IPS DF 6.9 (cell line): ENCODE results near the gene CYP39A1.

ENCODE experiments used
- DNase-seq: peaks from one replicate; pipeline ENCODE4 v3.0.0-alpha.2; 2013; ENCODE audit warnings: low read depth, low spot score
- H3K27ac ChIP-seq: one replicate; pipeline ENCODE4 v1.5.1; 2013; ENCODE audit warnings: low read length, control low read depth
- H3K27me3 ChIP-seq: 2 replicates; pipeline ENCODE4 v1.6.1; 2013; ENCODE audit warnings: mild to moderate bottlenecking, low read length; ENCODE audit not compliant: control insufficient read depth, insufficient read depth
- H3K36me3 ChIP-seq: 2 replicates; pipeline ENCODE4 v1.6.1; 2013; ENCODE audit warnings: low read length; ENCODE audit not compliant: control insufficient read depth, insufficient read depth
- H3K4me1 ChIP-seq: 2 replicates; pipeline ENCODE4 v1.6.1; 2013; ENCODE audit warnings: low read length; ENCODE audit not compliant: control insufficient read depth, insufficient read depth
- H3K4me3 ChIP-seq: 2 replicates; pipeline ENCODE4 v1.5.1; 2013; ENCODE audit warnings: mild to moderate bottlenecking, low read length
- H3K9me3 ChIP-seq: 2 replicates; pipeline ENCODE4 v1.6.1; 2013; ENCODE audit warnings: low read length, inconsistent platforms; ENCODE audit not compliant: control insufficient read depth, insufficient read depth
- WGBS: extraction: QIAGEN DNeasy Blood & Tissue Kit; methylation state at CpG from one replicate; pipeline ENCODE4 v1.1.7; 2013; ENCODE audit warnings: mixed read lengths, missing lambda C conversion rate; ENCODE audit not compliant: insufficient read length, insufficient coverage; 5-methylcytosine and 5-hydroxymethylcytosine counted together

Gene CYP39A1

DNA sequence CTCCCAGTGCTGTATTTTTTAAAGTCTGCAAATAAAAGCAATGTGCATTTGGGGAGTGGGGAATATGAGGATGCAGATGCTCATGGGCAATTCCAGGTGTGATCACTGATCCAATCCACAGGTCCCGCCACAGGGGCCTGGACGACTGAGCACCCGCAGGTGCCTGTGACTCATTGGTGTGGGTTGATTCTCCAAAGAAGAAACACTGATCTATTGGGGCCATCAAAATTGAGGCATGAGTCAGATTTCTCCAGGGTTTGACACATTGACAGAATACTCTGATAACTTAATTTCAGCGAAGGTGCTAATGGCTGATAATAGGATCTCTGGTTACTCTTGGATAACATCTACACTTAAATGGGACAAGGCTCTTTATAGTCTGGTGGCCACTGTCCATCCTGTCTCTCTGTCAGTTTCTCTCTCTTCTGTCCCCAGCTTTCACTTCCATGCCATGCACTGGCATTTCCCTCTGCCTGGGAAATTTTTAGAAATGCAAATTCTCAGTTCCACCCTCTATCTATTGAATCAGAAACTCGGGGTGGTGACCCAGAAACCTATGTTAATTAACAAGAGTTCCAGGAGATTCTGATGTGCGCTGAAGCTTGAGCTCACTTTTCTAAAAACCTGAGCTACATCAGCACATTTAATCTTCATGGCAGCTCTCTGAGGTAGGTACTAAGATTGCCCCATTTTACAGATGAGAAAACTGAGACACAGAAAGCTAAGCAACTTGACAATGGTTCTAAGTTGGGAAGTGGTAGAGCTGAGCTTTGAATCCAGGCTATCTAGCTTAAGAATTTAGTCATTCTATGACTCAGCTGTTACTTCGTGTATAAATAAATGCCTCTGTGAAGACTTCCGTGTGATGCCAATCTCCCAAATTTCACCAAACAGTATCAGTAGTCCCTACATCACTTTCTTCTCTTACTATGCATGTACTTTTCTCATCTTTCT is 151.2 kb downstream of the CYP39A1 start:
- no peak for DNase-seq
- WGBS = no CpG with 5 or more reads among the region's 8 CpGs
- Histone ChIP-seq H3K27me3 (no peaks in the 10 kb centered on the region), H3K9me3 (no peaks in the 10 kb centered on the region), H3K36me3 (no peaks in the 10 kb centered on the region), H3K4me1 (no peaks in the 10 kb centered on the region), H3K27ac (no peak overlapping the region), H3K4me3 (no peak overlapping the region)

DNA sequence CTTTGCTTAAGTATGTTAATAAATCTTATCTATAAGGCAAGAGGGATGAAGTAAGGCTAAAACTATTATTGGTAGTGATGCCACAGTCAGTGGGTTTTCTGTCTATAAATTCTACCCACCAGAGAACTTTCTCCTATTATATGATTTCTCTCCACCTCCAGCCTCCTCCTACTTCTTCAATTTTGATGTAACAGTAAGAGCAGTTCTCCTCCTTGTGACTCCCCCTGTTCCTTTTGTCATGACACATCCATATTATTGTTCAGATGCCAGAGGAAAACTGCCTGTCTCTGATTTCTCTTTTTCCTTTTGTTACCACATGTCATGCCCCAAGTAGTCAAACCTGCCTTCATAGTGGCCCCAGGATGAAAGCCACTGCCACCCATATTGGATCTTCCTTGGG is 152.2 kb downstream of the CYP39A1 start:
- Histone ChIP-seq H3K27ac (no peak overlapping the region), H3K36me3 (no peaks in the 10 kb centered on the region), H3K27me3 (no peaks in the 10 kb centered on the region), H3K9me3 (no peaks in the 10 kb centered on the region), H3K4me1 (no peaks in the 10 kb centered on the region), H3K4me3 (no peak overlapping the region)
- DNase-seq = no peak
